NCI-H146 treated with DMSO at 0.1 percent for 48 hours (cell line): ENCODE data around the gene STX1B.

Experiments used
- DNase-seq: peaks from one replicate; lab custom pipeline; 2025; ENCODE audit not compliant: unreplicated experiment; lab: John Stamatoyannopoulos, UW

Gene STX1B

DNA sequence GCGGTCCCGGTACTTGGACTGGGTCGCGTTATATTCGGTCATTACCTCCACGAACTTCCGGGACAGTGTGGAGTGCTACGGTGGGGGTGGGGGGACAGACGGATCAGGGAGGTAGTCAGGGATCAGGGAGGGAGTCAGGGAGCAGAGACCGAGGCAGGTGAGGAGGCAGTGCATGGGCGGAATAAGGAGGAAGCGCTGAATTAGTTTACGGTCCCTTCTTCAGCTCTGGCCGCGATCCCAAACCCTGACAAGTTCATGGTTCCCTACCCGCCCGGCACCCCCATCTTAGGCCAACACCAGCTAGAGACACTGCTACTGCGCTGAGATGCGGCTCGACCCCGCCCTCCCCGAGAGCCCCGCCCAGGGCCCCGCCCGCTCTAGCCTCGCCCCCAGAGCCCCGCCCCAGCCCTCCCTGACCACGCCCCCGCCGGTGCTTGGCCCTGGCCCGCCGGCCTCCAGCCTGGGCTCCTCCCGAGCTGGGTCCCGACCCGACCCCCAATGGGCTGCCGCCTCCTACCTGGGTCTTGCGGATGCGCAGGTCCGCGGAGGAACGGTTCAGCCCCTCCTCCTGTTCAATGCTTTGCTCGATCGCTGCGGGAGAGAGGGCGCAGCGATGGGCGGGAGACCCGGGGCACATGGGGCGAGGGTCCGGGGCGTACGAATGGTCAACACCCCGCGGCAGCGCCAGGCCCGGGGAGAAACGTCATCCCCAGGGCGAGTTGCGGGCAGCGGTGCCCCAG, 13.3 kb downstream of the STX1B start:
- DNase-seq, result peak; percentile 44

DNA sequence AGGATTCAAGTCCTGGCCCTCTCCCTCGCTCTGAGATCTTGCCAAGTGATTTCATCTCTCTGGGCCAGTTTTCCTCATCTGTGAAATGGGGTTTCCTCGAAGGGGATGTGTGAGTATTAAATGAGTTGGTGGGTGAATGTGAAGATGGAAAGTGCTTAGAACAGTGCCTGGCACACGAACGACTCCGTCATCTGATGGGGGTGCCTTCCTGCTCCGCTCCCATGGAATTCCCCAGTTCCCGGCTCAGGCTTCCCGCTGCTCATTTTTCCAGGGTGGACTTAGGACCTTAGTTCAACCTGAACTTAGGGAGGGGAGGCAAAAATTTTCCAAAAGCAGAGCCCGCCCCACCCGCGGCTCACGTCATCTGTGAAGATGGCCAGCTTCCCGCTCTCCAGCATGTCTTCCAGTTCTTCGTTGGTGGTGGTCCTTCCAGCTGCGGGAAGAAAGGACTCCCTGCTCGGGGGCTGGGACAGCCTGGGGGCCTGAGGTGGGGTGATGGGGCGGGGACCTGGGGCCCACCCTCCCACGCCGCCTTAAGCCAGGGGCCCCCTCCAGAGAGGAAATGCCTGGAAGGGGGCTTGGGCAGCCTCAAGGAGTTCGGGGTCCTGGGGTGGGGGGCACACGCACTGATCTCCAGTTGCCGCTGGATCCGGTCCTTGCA, 14.0 kb downstream of the STX1B start:
- no peak for DNase-seq

- no peak for DNase-seq
Observed at GRCh38 chr16:30995927-30996323, 14.5 kb downstream of the STX1B start.

DNA sequence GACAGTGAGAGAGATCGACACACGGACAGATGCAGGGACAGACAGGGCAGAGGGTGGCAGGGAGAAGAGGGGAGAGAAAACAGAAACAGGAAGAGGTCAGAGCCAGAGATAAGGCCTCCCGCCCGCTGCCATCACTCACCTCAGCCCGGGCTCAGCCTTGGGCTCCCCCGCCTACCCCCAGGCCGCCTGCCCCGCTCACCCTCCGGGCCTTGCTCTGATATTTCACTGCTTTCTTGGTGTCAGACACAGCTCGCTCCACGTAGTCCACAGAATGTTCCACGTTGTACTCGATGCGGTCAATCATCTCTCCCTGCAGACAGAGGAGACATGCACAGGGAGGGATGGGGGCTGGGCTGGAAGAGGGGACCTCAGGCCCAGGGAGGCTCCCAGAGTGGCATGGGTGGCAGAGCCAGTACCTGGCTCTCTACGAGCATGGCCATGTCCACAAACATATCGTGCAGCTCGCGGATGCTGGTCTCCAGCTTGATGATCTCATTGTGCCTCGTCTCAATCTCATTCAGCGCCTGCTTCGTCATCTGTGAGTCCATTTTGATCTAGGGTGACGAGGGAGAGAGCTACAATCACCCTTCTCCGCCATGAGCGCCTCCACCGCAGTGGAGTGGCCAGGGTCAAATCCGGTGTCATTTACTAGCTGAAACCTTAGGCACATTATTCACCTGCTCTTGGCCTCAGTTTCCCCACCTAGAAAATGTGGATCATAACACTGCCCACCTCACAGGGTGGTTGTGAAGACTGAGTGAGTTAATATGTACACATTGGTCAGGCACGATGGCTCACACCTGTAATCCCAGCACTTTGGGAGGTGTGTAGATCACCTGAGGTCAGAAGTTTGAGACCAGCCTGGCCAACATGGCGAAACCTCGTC, 17.3 kb downstream of the STX1B start:
- no peak for DNase-seq

- DNase-seq, result no peak
Observed at GRCh38 chr16:30992276-30992780, 18.1 kb downstream of the STX1B start.

DNA sequence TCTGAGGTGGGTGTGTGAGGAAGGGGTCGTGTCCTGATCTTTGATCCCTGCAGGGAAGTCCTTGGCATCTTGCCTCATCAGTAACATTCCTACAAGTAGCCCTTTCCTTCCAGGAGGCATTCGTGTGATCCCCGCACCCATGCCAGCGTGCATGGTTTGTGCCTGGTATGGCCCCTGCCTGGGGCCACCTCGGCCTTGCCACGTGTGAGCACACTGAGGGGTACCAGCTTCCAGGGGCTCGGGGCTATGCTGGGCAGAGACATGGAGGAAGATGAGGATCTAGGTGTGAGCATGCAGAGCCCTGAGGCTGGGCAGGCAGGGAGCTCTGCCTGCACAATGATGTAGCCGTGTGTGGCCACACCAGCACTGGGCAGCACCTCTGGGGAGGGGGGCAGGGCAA, 19.4 kb downstream of the STX1B start:
- no peak for DNase-seq

DNA sequence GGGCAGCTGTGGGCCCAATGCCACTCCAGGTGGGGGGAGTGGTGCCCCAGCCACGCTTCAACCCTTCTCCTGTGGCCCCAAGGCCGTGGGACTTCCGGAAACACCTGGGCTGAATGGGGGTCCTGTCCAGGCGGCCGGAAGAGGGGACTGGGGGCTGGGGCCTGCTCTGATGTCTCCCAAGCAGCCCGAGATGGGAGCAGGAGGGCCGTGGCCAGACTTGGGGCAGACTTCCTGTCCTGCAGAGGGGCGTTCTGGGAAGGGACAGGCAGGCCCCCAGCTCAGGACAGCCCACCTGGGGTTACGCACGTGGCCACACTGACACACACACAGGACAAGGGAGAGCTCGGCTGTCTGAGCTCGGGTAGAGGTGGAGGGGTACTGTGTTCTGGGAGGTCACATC, 20.3 kb downstream of the STX1B start:
- no peak for DNase-seq

GRCh38 chr16:30989469-30990047, 20.9 kb downstream of the STX1B start:
- no peak for DNase-seq

- DNase-seq, result no peak
Observed at GRCh38 chr16:30987581-30988190, 22.8 kb downstream of the STX1B start.

GRCh38 chr16:30986129-30986991, 24.1 kb downstream of the STX1B start:
- DNase-seq, result no peak

GRCh38 chr16:30985401-30986128, 24.9 kb downstream of the STX1B start:
- DNase-seq, result peak; percentile 87

DNA sequence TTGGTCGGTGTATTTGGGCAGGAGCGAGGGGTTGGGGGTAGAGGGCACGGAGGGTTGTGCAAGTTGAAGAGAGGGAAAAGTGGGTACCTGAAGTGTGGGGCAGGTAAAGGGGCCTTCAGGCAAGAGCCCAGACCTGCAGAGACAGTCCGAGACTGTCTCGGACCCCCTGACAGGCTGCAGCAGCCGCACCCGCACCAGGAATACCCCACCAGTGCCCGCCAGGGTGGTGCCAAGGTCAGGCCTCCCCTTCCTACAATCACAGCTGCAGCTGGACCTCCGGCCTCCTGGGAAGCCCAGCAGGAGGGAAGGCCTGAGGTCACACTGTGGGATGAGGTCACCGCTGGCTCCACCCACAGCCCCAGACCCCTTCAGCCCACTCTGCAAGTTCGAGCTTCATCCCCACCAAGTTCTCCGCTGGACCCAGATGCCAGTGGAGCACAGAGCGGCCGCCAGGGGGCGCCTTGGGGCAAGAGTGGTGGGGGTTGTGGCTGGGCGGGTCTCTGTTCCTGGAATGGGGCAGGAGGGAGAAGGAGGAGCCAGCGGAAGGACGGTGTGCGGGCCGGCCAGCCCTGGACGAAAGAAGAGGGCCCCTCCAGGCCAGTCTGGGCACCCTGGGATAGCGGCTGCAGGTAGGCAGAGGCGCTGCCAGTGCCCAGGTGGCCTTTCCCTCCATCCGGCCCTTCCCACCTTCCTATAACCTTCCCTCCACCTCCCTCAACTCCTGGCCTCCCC, 25.6 kb downstream of the STX1B start, which contains the start of gene HSD3B7:
Gene HSD3B7, plus strand, starts transcription at position 539 of the 732 bp plus-strand sequence. CDS start 452 bp downstream, outside the sequence.
- peak; percentile 58 for DNase-seq

DNA sequence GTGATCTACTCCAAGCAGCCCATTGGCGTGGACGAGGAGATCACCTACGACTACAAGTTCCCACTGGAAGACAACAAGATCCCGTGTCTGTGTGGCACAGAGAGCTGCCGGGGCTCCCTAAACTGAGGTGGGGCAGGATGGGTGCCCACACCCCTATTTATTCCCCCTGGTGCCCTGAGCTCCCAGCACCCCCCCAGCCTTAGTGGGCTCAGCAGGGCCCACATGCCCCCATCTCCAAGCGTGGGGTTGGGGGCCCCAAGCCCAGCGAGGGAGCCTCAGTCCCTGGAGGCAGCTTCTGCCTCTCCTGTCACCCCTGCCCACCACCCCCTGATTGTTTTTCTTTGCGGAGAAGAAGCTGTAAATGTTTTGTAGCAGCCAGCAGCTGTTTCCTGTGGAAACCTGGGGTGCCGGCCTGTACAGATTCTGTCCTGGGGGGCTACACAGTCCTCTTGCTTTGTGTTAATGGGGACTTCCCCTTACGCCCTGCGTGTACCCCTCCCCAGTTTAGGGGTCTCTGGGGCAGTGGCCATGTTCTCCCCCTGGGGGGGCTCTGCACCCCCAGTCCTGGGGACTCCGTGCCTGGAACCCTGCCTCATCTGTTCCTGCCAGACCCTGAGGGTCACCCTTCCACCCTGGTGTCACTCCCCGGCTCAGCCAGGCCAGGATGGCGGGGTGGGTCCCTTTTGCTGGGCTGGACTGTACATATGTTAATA, 26.4 kb downstream of the STX1B start:
- no peak for DNase-seq

GRCh38 chr16:30983289-30983889, 27.0 kb downstream of the STX1B start:
- DNase-seq, result no peak

GRCh38 chr16:30982548-30983288, 27.7 kb downstream of the STX1B start:
- DNase-seq, result no peak

GRCh38 chr16:30980959-30981358, 29.5 kb downstream of the STX1B start:
- no peak for DNase-seq

GRCh38 chr16:30980434-30980833, 30.0 kb downstream of the STX1B start:
- DNase-seq, result no peak
